ENCODE data around the gene ITCH.
A peak's percentile ranks its signal among the peaks of the same experiment; 100 is the strongest.
"Not testable (repeated sequence)": the region's sequence is repeated elsewhere in the genome, so short reads cannot be mapped to it uniquely, and the experiment has no call there.

Gene ITCH

DNA sequence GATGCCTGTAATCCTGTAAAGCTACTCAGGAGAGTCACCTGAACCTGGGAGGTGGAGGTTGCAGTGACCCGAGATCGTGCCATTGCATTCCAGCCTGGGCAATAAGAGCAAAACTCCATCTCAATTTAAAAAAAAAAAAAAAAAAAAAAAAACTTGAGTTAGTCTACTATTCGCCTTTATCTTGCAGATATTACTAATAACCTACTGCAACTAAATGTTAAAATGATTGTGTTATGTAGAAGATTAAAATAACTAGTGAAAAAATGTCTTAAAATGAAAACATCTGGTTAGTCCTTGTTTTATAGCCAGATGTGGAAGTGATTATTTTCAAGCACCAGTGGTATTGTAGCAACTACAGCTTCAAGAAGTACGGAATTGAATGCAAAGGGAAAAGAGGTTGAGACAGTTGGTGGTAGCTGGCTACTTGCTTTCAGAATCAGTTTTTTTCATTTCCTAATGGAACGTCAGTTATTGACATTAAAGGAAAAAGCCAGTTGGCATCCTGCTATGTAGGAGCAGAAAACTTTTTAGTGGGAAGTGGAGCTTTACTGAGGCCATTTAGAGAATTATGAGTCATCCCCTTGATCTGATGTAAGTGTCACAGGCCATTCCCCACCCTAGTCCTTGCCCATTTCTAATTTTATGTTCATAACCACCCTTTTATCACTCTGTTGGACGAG, 109.3 kb downstream of the ITCH start:
- no peak for DNase-seq

DNA sequence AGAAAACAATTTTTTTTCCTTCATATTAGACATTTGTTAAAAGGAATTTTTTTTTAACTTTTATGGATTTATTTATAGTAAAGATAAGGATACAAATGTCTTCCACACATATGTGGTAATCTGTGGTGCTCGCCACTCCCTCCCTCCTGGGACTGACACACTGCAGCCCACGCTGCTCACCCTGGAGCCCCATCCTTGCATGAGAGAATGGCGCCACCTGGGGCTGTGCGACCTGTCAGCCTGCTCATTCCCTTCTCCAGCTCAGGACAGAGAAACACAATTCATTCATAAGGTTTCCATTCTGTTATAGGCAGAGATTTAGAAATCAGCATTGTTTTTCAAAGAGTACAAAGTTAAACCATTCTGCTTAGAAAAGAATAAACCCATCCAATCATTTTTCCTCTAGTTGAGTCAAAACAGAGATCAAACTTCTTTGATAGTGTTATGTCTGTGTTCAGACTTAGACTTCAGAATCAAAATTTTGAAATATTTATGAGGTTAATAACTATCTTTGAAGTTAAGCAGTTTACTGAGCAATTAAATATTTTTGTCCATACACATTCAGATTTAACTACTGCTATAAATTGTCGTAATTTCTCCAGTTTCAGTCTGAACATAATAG, 110.3 kb downstream of the ITCH start:
- peak; percentile 9 to 30 for DNase-seq

DNA sequence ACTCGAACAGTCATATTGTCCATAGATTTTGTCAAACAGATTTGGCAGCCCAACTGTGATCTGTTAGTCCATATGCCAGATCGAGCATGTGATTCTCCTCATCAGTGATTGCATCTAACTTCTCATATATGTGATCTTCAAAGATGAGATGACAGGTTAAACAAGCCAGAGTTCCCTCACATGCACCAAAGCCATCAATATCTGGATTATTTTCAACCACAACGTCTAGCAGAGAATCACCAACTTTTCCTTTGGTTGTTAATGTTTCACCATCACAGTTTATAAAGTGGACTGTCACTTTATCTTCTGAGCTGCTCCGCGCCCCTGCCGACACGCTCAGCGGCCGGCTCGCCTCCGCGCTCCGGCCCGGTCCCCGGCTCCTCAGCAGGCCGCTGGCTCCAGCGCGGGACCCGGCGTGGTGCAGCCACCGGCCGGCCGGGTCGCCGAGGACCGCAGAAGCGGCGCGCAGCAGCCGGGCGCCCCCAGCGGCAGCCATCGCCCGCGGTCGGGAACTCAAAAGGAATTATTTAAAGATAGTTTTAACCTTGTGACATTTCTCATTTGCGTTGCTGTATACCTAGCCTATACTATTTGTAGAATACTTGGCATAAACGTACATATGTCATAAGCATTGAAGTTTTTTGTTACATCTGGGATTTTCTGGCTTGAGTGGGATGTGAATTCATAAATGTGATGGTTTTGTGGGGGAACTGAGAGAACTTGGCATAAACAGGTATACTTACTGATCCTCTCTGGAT, 113.1 kb downstream of the ITCH start:
- peak; percentile 18 to 32 for DNase-seq

DNA sequence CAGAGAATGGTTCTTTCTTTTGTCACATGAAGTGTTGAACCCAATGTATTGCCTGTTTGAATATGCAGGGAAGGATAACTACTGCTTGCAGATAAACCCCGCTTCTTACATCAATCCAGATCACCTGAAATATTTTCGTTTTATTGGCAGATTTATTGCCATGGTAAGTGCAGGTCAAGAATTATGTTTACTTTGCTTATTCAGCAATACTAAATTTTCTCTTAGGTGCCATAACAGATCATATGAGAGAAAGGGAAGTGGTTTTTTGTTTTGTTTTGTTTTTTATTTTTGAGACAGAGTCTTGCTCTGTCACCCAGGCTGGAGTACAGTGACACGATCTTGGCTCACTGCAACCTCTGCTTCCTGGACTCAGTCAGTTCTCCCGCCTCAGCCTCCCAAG, 116.6 kb downstream of the ITCH start:
- no peak for DNase-seq

DNA sequence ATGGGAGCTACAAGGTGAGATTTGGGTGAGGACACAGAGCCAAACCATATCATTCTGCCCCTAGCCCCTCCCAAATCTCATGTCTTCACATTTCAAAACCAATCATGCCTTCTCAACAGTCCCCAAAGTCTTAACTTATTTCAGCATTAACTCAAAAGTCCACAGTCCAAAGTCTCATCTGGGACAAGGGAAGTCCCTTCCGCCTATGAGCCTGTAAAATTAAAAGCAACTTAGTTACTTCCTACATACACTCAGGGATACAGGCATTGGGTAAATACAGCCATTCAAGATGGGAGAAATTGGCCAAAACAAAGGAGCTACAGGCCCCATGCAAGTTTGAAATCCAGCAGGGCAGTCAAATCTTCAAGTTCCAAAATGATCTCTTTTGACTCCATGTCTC, 119.1 kb downstream of the ITCH start:
- DNase-seq: not testable (repeated sequence)

DNA sequence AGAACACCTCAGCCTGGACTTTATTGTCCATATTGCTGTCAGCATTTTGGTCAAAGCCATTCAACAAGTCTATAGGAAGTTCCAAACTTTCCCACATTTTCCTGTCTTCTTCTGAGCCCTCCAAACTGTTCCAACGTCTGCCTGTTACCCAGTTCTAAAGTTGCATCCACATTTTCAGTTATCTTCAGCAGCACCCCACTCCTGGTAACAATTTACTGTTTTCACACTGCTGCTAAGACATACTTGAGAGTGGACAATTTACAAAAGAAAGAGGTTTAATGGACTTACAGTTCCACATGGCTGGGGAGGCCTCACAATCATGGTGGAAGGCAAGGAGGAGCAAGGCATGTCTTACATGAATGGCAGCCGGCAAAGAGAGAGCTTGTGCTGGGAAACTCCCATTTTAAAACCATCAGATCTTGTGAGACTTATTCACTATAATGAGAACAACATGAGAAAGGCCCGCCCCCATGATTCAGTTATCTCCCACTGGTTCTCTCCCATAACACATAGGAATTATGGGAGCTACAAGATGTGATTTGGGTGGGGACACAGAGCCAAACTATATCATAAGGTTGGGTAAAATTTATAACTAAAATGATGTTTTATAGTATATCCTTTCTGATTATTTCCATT, 120.6 kb downstream of the ITCH start:
- not testable (repeated sequence) for DNase-seq

DNA sequence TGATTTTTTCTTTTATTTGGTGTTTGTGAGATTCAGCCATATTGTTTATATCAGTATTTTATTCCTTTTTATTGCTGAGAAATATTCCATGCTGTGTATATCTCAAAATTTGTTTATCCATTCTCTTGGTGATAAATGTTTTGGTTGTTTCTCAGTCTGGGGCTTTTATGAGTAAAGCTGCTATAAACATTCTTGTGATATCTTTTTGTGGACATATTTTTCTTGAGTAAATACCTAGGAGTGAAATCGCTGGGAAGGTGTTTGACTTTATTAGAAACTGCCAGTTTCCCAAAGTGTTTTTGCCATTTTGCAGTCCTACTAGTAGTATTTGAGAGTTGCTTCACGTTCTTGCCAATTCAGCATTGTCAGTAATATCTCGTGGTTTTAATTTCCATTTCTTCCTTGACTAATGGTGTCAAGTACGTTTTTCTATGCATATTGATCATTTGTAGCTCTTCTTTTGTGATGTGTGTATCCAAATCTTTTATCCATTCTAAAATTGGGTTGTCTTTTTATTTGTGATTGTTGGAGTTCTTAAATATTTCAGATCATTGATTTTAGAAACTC, 122.1 kb downstream of the ITCH start:
- no peak for DNase-seq

DNA sequence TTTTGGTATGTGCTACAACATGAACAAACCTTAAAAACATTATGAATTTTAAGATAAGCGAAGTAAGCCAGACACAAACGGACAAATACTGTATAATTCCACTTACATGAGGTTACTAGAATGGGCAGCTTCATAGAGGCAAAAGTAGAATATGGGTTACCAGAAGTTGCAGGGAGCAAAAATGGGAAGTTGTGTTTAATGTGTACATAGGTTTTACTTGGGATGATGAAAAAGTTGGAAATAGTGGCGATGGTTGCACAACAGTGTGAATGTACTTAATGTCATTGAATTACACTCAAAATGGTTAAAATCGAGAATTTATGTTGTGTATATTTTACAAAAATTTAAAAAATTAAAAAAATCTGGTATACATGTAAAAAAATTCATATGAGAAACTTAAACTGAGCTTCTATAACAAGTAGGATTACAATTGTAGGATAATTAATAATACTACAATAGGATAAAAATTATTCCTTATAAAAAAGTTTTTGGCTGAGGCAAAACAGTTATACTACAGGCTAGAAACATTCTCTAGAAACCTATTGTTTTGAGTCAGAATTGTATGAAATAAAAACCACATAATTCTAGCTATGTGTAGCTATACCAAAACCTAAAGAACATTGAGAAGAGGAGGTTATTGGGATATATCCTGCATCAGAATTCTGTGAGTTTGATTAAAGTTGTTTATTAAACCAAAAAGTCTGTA, 128.3 kb downstream of the ITCH start:
- DNase-seq: no peak

DNA sequence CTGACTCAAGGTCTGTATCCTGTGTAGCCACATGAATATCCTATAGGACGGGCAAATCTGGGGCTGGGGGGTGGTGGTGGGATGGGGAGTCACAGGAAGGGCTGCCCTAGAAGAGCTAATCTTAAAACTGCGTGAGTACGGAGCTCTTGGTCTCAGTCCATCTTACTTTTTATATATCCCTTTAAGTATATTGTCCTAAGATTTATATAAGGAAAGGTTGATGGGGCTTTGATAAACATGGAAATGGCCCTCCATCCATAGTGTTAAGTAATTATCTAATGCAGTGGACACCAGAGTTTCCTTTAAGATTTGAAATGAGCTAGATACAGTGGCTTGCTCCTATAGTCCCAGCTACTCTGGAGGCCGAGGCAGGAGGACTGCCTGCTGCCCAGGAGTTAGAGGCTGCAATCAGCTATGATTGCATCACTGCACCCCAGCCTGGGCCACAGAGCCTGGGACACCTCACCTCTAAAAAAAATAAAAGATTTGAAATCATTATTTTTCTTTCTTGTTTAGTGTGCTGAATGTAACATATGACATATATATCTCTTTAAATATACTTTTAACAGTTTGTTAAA, 128.9 kb downstream of the ITCH start:
- DNase-seq: no peak

DNA sequence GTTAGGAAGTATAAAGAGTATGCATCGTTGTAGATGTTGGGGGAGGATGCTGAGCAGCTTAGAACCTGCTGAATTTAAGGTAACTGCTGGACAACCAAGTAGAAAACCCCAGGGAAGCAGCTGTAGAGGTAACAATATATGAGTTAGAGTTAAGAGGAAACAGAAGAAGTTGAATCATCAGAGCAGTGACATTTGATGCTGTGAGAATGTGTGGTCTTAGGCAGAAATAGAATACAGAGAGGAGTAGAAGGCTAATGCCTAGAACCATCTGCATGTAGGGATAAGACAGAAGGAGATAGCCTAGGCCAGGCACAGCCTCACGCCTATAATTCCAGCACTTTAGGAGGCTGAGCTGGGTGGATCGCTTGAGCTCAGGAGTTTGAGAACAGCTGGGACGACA, 130.6 kb downstream of the ITCH start:
- DNase-seq: no peak

DNA sequence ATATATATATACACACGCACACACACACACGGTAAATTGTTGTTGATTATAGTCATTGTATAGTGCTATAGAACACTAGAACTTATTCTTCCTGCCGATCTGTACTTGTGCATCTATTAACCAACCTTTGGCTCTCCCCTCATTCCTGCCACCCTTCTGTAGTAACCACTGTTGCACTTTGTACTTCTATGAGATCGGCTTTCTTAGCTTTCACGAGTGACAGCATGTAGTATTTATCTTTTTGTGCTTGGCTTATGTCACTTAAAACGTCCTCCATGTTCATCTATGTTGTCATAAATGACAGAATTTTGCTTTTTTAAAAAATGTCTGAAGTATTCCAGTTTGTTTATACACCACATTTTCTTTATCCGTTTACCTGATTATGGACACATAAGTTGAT, 132.2 kb downstream of the ITCH start:
- no peak for DNase-seq

DNA sequence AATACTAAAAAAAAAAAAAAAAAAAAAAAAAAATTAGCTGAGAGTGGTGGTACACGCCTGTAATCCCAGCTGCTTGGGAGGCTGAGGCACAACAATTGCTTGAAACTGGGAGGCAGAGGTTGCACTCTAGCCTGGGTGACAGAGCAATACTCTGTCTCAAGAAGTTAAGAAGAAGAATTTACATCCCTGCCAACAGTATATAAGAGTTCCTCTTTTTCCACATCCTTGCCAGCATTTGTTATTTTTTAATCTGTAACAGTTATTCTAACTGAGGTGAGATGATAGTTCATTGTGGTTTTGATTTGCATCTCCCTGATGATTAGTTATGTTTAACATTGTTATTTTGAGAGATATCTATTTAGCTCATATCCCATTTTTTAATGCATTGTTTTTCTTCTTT, 132.8 kb downstream of the ITCH start:
- DNase-seq: no peak

DNA sequence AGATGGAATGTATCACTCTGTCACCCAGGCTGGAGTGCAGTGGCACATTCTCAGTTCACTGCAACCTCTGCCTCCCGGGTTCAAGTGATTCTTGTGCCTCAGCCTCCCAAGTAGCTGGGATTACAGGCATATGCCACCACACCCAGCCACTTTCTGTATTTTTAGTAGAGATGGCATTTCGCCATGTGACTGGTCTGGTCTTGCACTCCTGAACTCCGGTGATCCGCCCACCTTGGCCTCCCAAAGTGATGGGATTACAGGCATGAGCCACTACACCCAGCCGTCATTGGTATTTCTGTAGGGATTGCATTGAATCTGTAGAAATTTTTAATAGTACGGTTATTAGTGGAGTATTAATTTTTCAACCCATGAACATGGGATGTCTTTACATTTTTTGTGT, 134.5 kb downstream of the ITCH start:
- DNase-seq: not testable (repeated sequence)

DNA sequence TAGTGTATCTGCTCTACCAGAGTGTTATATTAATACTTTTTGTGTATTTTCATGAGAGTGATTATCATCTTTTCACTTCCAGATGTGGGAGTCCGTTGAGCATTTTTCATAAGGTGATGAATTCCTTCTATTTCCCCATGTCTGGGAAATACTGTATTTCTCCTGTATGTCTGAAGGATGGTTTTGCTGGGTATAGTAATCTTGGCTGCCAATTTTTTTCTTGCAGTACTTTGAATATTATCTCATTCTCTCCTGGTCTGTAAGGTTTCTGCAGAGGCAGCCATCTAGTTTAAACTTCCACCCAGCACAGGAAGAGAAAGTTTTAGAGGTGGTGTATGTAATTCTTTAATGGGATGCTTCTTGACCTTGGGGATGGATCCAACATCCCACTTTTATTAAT, 137.8 kb downstream of the ITCH start:
- DNase-seq: no peak

DNA sequence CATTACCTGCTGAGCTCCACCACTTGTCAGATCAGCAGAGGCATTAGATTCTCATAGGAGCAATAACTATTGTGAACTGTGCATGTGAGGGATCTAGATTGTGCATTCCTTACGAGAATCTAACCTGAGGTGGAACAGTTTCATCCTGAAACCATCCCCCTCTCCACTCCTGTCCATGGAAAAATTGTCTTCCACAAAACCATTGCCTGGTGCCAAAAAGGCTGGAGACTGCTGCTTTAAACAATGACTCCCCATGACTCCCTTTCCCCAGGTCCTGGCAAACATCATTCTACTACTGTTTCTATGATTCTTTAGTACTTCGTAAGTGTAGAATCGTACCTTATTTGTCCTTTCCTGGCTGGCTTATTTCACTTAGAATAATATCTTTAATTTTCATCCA, 143.4 kb downstream of the ITCH start:
- no peak for DNase-seq

DNA sequence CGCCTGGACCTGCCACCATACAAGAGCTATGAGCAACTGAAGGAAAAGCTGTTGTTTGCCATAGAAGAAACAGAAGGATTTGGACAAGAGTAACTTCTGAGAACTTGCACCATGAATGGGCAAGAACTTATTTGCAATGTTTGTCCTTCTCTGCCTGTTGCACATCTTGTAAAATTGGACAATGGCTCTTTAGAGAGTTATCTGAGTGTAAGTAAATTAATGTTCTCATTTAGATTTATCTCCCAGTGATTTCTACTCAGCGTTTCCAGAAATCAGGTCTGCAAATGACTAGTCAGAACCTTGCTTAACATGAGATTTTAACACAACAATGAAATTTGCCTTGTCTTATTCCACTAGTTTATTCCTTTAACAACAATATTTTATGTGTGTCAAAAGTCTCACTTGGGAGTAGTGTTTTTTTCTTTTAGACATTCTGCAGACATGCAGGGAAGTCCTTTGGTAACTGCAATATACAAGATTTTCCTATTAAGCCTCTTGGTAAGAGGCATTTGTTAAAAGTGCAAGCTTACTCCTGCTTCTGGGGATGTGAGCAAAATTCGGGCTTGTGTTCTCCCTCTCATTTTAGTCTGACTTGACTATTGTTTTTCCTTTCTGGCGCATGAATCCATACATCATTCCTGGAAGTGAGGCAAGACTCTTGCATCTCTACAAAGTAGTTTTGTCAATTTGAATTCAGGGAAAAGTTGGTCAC, 144.8 kb downstream of the ITCH start:
- no peak for DNase-seq

DNA sequence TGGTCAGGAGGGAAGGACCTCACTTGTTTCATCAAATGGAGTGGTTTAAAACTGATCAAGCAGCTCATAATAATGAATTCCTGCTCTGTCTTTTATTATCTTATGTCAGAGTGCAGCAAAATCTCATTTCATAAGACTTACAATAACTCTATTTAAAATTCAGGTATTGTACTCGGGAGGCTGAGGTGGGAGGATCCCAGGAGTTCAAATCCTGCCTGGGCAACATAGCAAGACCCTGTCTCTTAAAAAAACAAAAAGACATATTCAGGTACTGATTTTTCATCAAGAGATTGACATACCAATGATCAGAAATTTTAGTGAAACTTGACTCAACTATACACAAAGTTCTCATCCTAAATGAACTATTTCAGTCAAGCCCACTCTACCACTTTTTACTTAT, 147.5 kb downstream of the ITCH start:
- no peak for DNase-seq

DNA sequence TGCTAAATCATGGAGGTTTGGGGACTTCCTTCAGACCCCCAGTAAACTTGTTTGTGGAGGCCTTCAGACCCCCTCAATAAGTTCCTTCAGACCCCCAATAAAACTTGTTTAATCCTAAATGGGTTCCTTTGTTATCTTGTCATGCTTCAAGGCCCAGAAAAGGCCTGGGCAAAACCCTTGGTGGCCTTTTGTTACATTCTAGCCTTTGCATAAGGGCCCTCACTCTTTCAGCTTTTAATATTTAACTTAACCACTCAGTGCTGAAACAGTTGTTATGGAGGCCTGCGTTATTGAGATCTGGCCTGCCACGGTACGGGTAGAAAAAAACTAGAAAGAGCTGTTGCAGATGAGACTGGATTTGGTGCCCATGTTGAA, 148.8 kb downstream of the ITCH start:
- DNase-seq: no peak

DNA sequence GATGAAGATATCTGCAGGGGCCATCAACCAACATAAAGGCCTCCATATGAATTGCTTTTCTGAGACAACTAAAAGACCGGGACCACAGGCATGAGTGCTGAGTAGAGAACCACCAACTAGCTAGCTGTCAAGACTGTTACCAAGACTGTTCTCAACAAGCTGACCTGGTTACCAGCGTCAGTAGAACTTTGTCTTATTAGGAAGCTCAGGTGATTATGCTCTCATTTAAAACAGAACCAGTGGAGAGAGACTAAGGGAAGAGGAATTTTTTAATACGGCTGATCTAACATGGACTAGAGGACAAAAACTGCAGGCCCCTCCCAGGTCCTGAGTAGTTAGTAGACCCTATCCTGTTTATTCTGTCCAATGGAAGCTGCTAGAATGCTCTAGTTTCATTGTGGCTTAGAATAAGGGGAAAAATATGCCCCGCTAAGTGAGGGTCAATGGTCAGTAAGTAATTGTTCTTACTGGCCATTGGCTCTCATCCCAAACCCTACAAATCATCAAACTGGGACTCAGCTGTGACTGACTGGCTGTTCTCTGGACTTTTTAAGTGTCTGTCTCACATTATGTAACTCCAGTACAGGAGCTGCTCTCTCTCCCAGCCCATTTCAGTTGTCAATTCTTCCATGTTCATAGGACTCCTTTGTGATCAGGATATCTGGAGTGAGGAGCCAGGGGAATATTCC, 149.3 kb downstream of the ITCH start:
- no peak for DNase-seq

DNA sequence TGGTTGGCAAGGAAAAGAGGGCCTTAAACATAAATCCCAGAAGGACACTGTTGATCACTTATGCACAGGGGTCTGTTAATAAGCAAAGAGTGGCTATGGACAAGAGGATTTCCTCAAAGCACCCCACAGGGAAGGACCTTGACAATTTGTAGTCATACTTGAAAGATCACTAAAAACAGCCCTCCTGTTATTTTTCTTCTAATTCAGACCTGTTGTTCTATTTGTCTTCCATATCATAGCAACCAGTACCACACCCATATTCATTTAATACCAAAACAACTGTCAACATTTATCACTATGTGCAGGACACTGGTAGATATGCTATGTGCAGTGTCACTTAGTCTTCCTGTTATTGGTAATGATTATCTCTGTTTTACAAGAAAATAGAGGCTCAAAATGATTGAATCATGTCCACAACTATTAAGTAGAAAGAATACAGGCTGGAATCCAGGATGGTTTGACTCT, 149.9 kb downstream of the ITCH start:
- peak in 1 of 2 donors; percentile 15 for DNase-seq

DNA sequence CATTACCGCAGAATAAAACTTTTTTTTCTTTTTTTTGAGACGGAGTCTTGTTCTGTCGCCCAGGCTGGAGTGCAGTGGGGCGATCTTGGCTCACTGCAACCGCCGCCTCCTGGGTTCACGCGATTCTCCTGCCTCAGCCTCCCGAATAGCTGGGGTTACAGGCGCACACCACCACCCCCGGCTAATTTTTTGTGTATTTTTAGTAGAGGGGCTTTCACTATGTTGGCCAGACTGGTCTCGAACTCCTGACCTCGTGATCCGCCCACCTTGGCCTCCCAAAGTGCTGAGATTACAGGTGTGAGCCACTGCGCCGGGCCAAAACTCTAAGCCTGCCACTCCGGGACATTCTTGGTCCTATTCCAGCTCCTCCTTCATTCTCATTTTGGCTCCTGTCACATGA, 151.0 kb downstream of the ITCH start:
- not testable (repeated sequence) for DNase-seq
